ENCODE data around the gene TAF1C.

- no peak for TF ChIP-seq CTCF (IDR thresholded peaks at IDR 0.05)
- TF ChIP-seq MYC (IDR thresholded peaks at IDR 0.05; ENCODE audit: borderline replicate concordance, low read length) = no peak
- TF ChIP-seq EP300 (IDR thresholded peaks at IDR 0.05) = no peak
- TF ChIP-seq NPAS2 (CRISPR knock-in tag; IDR thresholded peaks at IDR 0.05; ENCODE audit: borderline replicate concordance) = no peak
- TF ChIP-seq MAFK (IDR thresholded peaks at IDR 0.05; ENCODE audit: partially characterized antibody) = no peak
- TF ChIP-seq POLR2A (IDR thresholded peaks at IDR 0.05; ENCODE audit: low read length) = no peak
- no peak for TF ChIP-seq USF2 (IDR thresholded peaks at IDR 0.05)
- no peak for TF ChIP-seq MAX (IDR thresholded peaks at IDR 0.05)
- TF ChIP-seq EHF (CRISPR knock-in tag; IDR thresholded peaks at IDR 0.05) = no peak
- no peak for TF ChIP-seq CEBPB (IDR thresholded peaks at IDR 0.05)
These were observed 8.6 kb downstream of the TAF1C start for GRCh38 chr16:84178146-84178765.
